HepG2 (cell line): ENCODE data around the gene SLC10A1. TPM values are rescaled to one million over a fixed set of nuclear protein-coding genes. Genes with fewer than 3 reads are reported as not detected.

ENCODE experiments used
- CCDC6 ChIP-seq: sonication (generic); formaldehyde crosslinking; IDR thresholded peaks from 2 replicates; pipeline ENCODE4 v1.8.1; 2022; ENCODE audit warnings: mild to moderate bottlenecking, missing genetic modification reagents, moderate library complexity
- CREB1 ChIP-seq, 2 experiments: fragments of 450-650 bp in 1 of 2; IDR thresholded peaks; 2 replicates each; pipeline ENCODE4 v1.6.1; 2016 to 2017; ENCODE audit warnings: control low read depth in 1 of 2, mild to moderate bottlenecking in 1 of 2, missing compliant biosample characterization in 1 of 2, missing genetic modification characterization in 1 of 2
- CTCF ChIP-seq: sonication (generic); formaldehyde crosslinking; IDR thresholded peaks from 2 replicates; pipeline ENCODE4 v1.5.0; 2020; ENCODE audit warnings: mild to moderate bottlenecking, missing genetic modification reagents, moderate library complexity
- FOXK1 ChIP-seq: sonication (generic); formaldehyde crosslinking; IDR thresholded peaks from 2 replicates; pipeline ENCODE4 v1.4.0; 2020; ENCODE audit warnings: low read depth, missing genetic modification reagents, borderline replicate concordance
- HINFP ChIP-seq: sonication (generic); formaldehyde crosslinking; IDR thresholded peaks from 2 replicates; pipeline ENCODE4 v1.4.0; 2020; ENCODE audit warnings: low read depth, mild to moderate bottlenecking, missing genetic modification reagents
- HMGXB4 ChIP-seq, 2 experiments: sonication (generic) in 1 of 2; formaldehyde crosslinking in 1 of 2; IDR thresholded peaks; 2 replicates each; pipeline versions ENCODE4 v1.4.0 to v1.6.1; 2018 to 2020; ENCODE audit warnings: missing genetic modification reagents in 2 of 2, borderline replicate concordance in 1 of 2, low read depth in 1 of 2, mild to moderate bottlenecking in 1 of 2, missing biosample characterization in 1 of 2
- LBX2 ChIP-seq: sonication (generic); formaldehyde crosslinking; IDR thresholded peaks from 2 replicates; pipeline ENCODE4 v1.5.0; 2020; ENCODE audit warnings: missing genetic modification reagents, mild to moderate bottlenecking, borderline replicate concordance
- PBX3 ChIP-seq: sonication (generic); formaldehyde crosslinking; IDR thresholded peaks from 2 replicates; pipeline ENCODE4 v1.8.1; 2023; ENCODE audit warnings: missing genetic modification reagents, inconsistent platforms, borderline replicate concordance
- PHF21A ChIP-seq: sonication (generic); formaldehyde crosslinking; IDR thresholded peaks from 2 replicates; pipeline ENCODE4 v1.5.0; 2020; ENCODE audit warnings: mild to moderate bottlenecking, missing genetic modification reagents
- RXRA ChIP-seq: sonication (generic); formaldehyde crosslinking; IDR thresholded peaks from 2 replicates; pipeline ENCODE4 v1.5.1; 2020; ENCODE audit warnings: missing genetic modification reagents
- SCMH1 ChIP-seq: sonication (generic); formaldehyde crosslinking; IDR thresholded peaks from 2 replicates; pipeline ENCODE4 v1.9.0; 2021; ENCODE audit warnings: missing genetic modification reagents, mild to moderate bottlenecking, borderline replicate concordance
- TAF1 ChIP-seq: sonication (generic); formaldehyde crosslinking; IDR thresholded peaks from 2 replicates; pipeline ENCODE4 v1.4.0; 2020; ENCODE audit warnings: missing genetic modification reagents
- ZNF414 ChIP-seq: sonication (generic); formaldehyde crosslinking; IDR thresholded peaks from 2 replicates; pipeline ENCODE4 v1.5.0; 2020; ENCODE audit warnings: missing genetic modification reagents
- ZNF484 ChIP-seq: sonication (generic); formaldehyde crosslinking; IDR thresholded peaks from 2 replicates; pipeline ENCODE4 v1.5.1; 2020; ENCODE audit warnings: mild to moderate bottlenecking, low read depth, missing genetic modification reagents, borderline replicate concordance
- ZNF605 ChIP-seq: sonication (generic); formaldehyde crosslinking; IDR thresholded peaks from 2 replicates; pipeline ENCODE4 v1.8.0; 2022; ENCODE audit warnings: mild to moderate bottlenecking, missing genetic modification reagents
- ZNF709 ChIP-seq: sonication (generic); formaldehyde crosslinking; IDR thresholded peaks from 2 replicates; pipeline ENCODE4 v1.5.0; 2020; ENCODE audit warnings: mild to moderate bottlenecking, missing genetic modification reagents
- ZNF792 ChIP-seq: IDR thresholded peaks from 2 replicates; pipeline ENCODE4 v1.6.1; 2016
- ZSCAN5A ChIP-seq: sonication (generic); formaldehyde crosslinking; IDR thresholded peaks from 2 replicates; pipeline ENCODE4 v1.8.0; 2022; ENCODE audit warnings: mild to moderate bottlenecking, missing genetic modification reagents, borderline replicate concordance
- polyA plus RNA-seq, 8 experiments: library from polyadenylated mRNA; depleted of rRNA in 3 of 8; stranded (reverse) in 7 of 8; unstranded in 1 of 8; fragments of >200 nt; fragmentation: Illumina TruSeq in 4 of 8; extraction: Trizol in 4 of 8; gene quantifications; 2 replicates each; pipeline versions ENCODE4 v1.2.1 to v1.2.3, GENCODE V29; 2011 to 2016; ENCODE audit warnings: low read depth in 4 of 8, missing spikeins in 1 of 8, mixed read lengths in 1 of 8; ENCODE audit not compliant: insufficient read depth in 1 of 8
- total RNA-seq, 5 experiments: library from RNA; depleted of rRNA; stranded (reverse); fragments of >200 nt; fragmentation: Illumina TruSeq; extraction: Trizol; gene quantifications; 2 replicates each; pipeline ENCODE4 v1.2.3, GENCODE V29; 2016; ENCODE audit warnings: low read depth in 1 of 5

SLC10A1 gene
- total and polyA plus RNA-seq, 2 of the 13 experiments (the other 11 are each of a cell fraction or from before 2014, with no cell fraction given): 0.17 TPM; not detected in 1

GRCh38 chr14:69766984-69767368 is 30.1 kb downstream of the SLC10A1 start, which contains the start of gene SRSF5 (continued):
- peak; percentile 71; the same call in 1 of the 2 replicates for TF ChIP-seq HINFP (CRISPR knock-in tag)
- 0 out of 2 replicates have a peak, but pooled peaks have one; percentile 18 for TF ChIP-seq CTCF
- TF ChIP-seq CCDC6: peak; percentile 91
- no peak for TF ChIP-seq ZNF484 (CRISPR knock-in tag)
- TF ChIP-seq RXRA (CRISPR knock-in tag): no peak
- TF ChIP-seq HMGXB4 (CRISPR knock-in tag; IDR thresholded peaks at IDR 0.05; ENCODE audit: borderline replicate concordance in 1 of 2, low read depth in 1 of 2): peak; percentile 57 to 72; a peak in 2 of 4 replicates
- TF ChIP-seq LBX2 (CRISPR knock-in tag): no peak
- TF ChIP-seq SCMH1: no peak
- TF ChIP-seq PBX3: 0 out of 2 replicates have a peak, but pooled peaks have one; percentile 15
- no peak for TF ChIP-seq ZNF709 (CRISPR knock-in tag)
- TF ChIP-seq ZSCAN5A (CRISPR knock-in tag): peak; percentile 57; the same call in 1 of the 2 replicates
- TF ChIP-seq TAF1 (CRISPR knock-in tag): peak; percentile 96
- TF ChIP-seq ZNF605 (CRISPR knock-in tag): no peak; the same call in 1 of the 2 replicates
- no peak for TF ChIP-seq PHF21A (CRISPR knock-in tag)
- TF ChIP-seq FOXK1: peak; percentile 92
- TF ChIP-seq ZNF792 (CRISPR knock-in tag): peak; percentile 78
- TF ChIP-seq ZNF414 (CRISPR knock-in tag): peak; percentile 80; the same call in 1 of the 2 replicates
- TF ChIP-seq CREB1 (IDR thresholded peaks at IDR 0.05): peak; percentile 98
- peak; percentile 99 for TF ChIP-seq CREB1 (CRISPR knock-in tag; IDR thresholded peaks at IDR 0.05)
